ENCODE results near the gene RIC8A. TPM values are rescaled to one million over a fixed set of nuclear protein-coding genes. Genes with fewer than 3 reads are reported as not detected.

Gene RIC8A
- total and polyA plus RNA-seq, 2 of the 13 experiments (the other 11 are each of a cell fraction or from before 2014, with no cell fraction given): 62.1 to 63.8 TPM

GRCh38 chr11:208181-208916 lies 841 bp downstream of the RIC8A start (continued):
- TF ChIP-seq ZNF318 (CRISPR knock-in tag; IDR thresholded peaks at IDR 0.05) (no peak), DPF2 (CRISPR knock-in tag; IDR thresholded peaks at IDR 0.05; ENCODE audit: borderline replicate concordance, low read depth) (no peak), RBM39 (IDR thresholded peaks at IDR 0.05; ENCODE audit: low read depth, low read length, poor library complexity, severe bottlenecking) (peak; percentile 55), GATAD1 (CRISPR knock-in tag; IDR thresholded peaks at IDR 0.05) (peak; percentile 87), ZBTB20 (CRISPR knock-in tag; IDR thresholded peaks at IDR 0.05; ENCODE audit: borderline replicate concordance, low read depth) (0 out of 2 replicates have a peak, but pooled peaks have one; percentile 33), ZNF235 (CRISPR knock-in tag; IDR thresholded peaks at IDR 0.05; ENCODE audit: borderline replicate concordance) (no peak), CENPT (CRISPR knock-in tag; IDR thresholded peaks at IDR 0.05; ENCODE audit: low read depth) (no peak), KLF12 (CRISPR knock-in tag; IDR thresholded peaks at IDR 0.05; ENCODE audit: borderline replicate concordance) (peak; percentile 39; the same call in 1 of the 2 replicates), ZNF205 (CRISPR knock-in tag; IDR thresholded peaks at IDR 0.05) (peak; percentile 43; the same call in 1 of the 2 replicates), CBFB (CRISPR knock-in tag; IDR thresholded peaks at IDR 0.05) (no peak), NAIF1 (CRISPR knock-in tag; IDR thresholded peaks at IDR 0.05; ENCODE audit: borderline replicate concordance) (no peak; the same call in 1 of the 2 replicates), ZNF124 (CRISPR knock-in tag; IDR thresholded peaks at IDR 0.05) (no peak), ATF3 (CRISPR knock-in tag; IDR thresholded peaks at IDR 0.05) (0 out of 2 replicates have a peak, but pooled peaks have one; percentile 20), ZSCAN25 (CRISPR knock-in tag; IDR thresholded peaks at IDR 0.05) (0 out of 2 replicates have a peak, but pooled peaks have one; percentile 21), ZNF839 (CRISPR knock-in tag; IDR thresholded peaks at IDR 0.05; ENCODE audit: borderline replicate concordance) (no peak), ZNF607 (CRISPR knock-in tag; IDR thresholded peaks at IDR 0.05; ENCODE audit: borderline replicate concordance) (no peak)
- TF ChIP-seq, protein P1, sequence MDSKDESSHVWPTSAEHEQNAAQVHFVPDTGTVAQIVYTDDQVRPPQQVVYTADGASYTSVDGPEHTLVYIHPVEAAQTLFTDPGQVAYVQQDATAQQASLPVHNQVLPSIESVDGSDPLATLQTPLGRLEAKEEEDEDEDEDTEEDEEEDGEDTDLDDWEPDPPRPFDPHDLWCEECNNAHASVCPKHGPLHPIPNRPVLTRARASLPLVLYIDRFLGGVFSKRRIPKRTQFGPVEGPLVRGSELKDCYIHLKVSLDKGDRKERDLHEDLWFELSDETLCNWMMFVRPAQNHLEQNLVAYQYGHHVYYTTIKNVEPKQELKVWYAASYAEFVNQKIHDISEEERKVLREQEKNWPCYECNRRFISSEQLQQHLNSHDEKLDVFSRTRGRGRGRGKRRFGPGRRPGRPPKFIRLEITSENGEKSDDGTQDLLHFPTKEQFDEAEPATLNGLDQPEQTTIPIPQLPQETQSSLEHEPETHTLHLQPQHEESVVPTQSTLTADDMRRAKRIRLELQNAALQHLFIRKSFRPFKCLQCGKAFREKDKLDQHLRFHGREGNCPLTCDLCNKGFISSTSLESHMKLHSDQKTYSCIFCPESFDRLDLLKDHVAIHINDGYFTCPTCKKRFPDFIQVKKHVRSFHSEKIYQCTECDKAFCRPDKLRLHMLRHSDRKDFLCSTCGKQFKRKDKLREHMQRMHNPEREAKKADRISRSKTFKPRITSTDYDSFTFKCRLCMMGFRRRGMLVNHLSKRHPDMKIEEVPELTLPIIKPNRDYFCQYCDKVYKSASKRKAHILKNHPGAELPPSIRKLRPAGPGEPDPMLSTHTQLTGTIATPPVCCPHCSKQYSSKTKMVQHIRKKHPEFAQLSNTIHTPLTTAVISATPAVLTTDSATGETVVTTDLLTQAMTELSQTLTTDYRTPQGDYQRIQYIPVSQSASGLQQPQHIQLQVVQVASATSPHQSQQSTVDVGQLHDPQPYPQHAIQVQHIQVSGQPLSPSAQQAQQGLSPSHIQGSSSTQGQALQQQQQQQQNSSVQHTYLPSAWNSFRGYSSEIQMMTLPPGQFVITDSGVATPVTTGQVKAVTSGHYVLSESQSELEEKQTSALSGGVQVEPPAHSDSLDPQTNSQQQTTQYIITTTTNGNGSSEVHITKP (CRISPR knock-in tag; IDR thresholded peaks at IDR 0.05; ENCODE audit: low read depth): no peak
